ENCODE results near the gene IRX4.

DNA sequence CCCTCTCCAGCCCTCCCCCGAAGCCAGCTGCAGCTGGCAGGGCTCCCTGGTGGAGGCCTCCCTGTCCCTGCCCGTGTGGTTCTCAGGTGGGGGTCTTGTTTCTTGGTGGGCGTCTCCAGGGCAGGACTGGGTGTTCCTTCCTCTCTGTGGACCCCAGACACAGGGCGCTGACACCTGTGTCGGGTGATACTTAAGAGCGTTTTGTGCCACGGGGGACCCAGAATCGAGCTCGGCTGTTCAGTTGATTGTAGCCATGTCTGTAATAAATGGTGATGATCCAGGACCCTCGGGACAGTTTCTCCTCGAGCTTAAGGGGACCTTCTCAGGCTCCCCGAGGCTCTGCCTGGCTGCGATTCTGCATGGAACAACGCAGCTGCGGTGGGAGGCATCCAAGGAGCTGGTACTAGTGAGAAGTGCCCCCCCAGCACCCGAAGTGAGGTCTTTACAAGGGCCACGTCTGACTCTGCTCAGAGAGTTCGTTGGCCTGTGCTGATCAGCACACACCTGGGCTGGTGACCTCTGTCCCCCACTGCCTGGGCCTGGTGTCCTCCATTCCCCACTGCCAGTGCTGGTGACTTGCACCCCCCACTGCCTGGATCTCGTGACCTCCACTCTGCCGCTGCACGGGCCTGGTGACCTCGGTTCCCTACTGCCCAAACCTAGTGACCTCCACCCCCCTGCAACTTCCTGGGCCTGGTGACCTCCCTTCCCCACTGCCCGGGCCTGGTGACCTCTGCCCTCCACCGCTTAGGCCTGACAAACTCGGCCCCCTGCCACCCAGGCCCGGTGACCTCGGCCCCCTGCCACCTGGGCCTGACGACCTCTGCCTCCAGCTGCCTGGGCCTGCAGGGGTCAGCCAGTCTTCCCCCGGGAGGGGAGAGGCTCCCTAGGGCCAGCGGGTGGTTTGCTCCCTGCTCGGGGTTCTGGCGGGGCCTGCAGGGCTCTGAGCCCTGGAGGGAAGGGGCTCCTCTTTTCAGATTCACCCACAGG is 45.5 kb downstream of the IRX4 start:
- TF ChIP-seq, protein P1, sequence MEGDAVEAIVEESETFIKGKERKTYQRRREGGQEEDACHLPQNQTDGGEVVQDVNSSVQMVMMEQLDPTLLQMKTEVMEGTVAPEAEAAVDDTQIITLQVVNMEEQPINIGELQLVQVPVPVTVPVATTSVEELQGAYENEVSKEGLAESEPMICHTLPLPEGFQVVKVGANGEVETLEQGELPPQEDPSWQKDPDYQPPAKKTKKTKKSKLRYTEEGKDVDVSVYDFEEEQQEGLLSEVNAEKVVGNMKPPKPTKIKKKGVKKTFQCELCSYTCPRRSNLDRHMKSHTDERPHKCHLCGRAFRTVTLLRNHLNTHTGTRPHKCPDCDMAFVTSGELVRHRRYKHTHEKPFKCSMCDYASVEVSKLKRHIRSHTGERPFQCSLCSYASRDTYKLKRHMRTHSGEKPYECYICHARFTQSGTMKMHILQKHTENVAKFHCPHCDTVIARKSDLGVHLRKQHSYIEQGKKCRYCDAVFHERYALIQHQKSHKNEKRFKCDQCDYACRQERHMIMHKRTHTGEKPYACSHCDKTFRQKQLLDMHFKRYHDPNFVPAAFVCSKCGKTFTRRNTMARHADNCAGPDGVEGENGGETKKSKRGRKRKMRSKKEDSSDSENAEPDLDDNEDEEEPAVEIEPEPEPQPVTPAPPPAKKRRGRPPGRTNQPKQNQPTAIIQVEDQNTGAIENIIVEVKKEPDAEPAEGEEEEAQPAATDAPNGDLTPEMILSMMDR (conservative IDR thresholded peaks at IDR 0.05 in 1 of 2, IDR thresholded peaks at IDR 0.05 in 1 of 2; ENCODE audit: low read depth in 1 of 2, low read length in 2 of 2): no peak
- no peak for TF ChIP-seq EZH2 (IDR thresholded peaks at IDR 0.05; ENCODE audit: low read length, missing control alignments)

Measured in fibroblast of lung (primary cell).